RKO (cell line): Measurements from ENCODE around the gene ESRRG.
"Not testable (repeated sequence)": the region's sequence is repeated elsewhere in the genome, so short reads cannot be mapped to it uniquely, and the experiment has no call there.

ENCODE experiments used
- DNase-seq: peaks from one replicate; pipeline ENCODE4 v3.0.0-alpha.2; 2016; ENCODE audit warnings: low spot score

Gene ESRRG

DNA sequence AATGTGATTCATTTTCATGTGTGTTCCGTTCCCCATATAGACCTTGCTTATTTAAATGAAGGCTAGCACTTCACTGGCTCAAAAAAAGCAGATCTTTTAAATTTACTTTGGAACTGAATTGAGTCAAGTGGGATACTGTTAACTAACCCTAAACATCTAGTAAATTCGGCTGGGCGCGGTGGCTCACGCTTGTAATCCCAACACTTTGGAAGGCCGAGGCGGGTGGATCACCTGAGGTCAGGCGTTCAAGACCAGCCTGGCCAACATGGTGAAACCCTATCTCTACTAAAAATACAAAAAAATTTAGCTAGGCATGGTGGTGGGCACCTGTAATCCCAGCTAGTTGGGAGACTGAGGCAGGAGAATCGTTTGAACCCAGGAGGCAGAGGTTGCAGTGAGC, 19.2 kb downstream of the ESRRG start:
- not testable (repeated sequence) for DNase-seq

DNA sequence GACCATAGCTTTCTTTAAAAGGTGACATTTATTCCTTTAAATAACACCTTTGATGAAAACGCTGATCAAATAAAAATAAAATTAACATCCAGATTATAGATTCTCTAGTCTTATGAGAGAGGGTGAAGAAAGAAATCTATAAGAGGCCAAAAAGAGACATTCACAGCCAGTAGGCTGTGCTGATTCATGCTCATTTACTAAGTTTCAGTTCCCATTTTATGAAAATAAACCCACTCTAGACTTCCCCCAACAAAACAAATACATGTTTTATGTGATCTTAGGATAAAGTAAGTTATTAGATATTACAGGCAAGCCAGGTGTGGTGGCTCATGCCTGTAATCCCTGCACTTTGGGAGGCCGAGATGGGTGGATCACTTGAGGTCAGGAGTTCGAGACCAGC, 21.1 kb downstream of the ESRRG start:
- no peak for DNase-seq

- DNase-seq = peak; percentile 63
Observed at GRCh38 chr1:216700779-216701178, 22.4 kb downstream of the ESRRG start.

DNA sequence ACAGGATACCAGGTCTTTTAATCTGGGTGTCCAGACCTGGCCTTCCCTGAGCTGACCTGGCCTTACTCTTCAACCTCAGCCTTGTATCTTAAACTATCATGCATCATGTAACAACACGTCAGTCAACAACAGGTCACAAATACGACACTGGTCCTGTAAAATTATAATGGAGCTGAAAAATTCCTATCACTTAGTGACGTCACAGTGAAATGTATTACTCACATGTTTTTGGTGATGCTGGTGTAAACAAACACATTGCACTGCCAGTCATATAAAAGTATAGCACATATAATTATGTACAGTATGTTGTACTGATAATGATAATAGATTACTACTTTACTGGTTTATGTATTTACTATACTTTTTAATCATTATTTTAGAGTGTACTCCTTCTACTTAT, 31.5 kb downstream of the ESRRG start:
- DNase-seq = no peak

DNA sequence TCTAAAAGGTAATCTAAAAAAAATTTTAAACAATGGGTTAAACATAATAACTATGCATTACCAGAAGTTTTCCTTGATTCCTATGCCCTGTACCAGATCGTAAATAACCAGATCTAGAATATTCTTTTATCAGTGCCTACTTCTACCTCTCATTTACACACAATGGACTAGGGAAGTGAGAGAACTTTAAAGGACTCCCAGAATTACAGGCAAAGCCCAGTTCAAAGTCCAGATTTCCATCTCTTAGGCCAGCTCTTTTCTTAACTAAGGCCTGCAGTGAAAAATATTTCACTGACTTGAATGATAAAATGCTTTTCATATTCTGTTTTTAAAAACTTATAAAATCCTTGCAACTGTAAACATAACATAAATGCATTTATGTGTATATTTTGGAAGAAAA, 32.6 kb downstream of the ESRRG start:
- no peak for DNase-seq

DNA sequence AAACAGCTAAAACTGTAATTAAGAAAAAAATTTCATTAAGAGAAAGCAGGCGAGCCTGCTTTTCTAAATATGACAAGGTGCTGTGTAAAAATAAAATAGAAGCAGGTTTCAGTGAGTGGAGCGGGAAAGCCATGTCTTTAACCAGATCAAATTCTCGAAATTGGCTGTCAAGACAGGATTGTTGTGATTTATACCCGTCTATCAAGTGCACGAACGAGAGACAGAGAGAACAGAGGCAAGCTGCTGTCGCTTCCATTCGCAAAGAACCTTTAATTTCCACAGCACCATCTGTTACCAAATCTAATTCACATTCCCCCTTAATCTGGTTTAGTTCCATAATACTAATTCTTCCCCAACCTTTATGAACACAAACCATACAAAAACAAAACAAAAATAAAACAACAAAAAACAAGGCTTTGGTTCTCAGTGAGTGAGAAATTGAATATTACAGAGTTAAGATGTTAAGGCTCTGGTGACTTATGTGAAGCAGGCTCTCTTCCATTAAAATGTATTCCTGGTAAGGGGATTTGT, 35.0 kb downstream of the ESRRG start:
- no peak for DNase-seq

DNA sequence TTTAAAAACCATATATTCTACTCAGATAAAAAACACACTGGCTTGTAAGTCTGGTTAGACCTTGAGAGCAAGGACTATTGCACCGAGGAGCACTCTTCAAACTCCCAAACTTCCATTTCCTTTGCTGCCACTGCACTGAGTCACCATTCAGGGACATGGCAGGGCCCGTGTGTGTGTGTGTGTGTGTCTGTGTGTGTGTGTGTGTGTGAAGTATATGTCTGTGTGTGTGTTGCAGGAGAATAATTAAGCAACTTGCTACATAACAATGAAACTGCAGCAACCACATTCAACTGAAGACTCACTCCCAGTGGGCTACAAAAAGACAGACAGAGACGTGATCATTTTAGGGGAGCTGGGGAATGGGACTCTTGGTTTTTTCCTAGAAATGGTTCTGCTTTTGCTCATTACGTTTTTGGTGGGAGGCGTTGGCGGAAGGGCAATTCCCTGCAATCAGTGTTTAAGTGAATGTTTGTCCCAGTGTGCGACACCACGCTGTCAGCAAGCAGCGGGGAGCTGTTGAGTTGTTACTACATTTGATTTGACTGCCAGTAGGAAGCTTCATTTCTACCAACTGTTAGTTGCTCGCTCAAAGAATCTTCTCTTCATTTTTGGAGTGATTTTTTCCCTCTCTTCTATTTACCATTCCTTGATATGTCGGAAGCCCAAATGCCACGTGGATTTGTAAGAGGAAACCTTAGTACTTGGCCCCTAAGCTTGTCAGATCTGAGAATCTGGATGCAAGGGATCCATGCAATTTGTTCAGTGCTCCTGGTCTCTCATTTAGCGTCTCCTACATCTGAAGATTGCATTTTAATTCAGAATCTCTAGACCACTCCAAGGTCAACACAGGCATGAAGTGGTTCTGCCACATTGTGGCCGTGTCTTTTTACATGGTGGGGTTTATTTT, 36.1 kb downstream of the ESRRG start:
- no peak for DNase-seq

DNA sequence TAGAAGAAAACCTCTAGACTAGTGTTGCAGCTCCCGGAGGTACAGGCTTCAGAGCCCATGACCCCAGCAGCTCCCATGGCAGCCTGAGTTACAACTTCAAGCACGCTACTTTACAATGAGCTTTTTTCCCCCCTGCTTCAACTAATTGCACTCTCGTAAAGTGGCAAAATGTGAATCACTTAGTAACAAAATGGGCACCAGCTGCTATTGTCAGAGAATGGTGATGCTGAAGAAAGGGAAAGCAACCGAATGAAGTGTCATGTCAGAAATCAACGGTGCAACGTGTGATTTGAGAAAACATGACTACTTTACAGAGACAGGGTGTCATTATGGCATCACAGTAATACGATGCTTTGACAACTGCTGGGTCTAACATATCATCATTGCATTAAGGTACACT, 40.5 kb downstream of the ESRRG start:
- DNase-seq = no peak

DNA sequence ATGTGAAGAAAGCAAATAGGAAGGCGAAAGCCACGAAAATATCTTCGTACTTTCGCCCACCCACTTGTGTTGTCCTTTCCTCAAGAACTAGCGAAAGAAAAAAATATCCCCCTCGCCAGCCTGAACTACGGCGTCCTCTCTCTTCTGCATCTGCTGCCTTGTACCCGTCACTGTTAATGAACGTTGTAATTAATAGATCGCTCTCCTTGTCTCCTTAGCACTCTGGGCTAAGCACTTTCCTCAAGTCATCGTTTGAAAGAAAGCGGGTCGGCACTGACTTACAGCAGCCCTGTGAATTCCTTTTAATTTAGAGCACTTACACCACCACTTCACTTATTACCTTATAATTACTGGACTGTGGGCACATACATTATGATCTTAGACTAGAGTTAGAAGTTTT, 44.1 kb downstream of the ESRRG start:
- no peak for DNase-seq

- peak; percentile 46 for DNase-seq
Observed at GRCh38 chr1:216670118-216670883, 52.9 kb downstream of the ESRRG start.

- no peak for DNase-seq
Observed at GRCh38 chr1:216666441-216666840, 56.8 kb downstream of the ESRRG start.

GRCh38 chr1:216665856-216666255, 57.4 kb downstream of the ESRRG start:
- DNase-seq = no peak

- DNase-seq = no peak
Observed at GRCh38 chr1:216665406-216665805, 57.8 kb downstream of the ESRRG start.

DNA sequence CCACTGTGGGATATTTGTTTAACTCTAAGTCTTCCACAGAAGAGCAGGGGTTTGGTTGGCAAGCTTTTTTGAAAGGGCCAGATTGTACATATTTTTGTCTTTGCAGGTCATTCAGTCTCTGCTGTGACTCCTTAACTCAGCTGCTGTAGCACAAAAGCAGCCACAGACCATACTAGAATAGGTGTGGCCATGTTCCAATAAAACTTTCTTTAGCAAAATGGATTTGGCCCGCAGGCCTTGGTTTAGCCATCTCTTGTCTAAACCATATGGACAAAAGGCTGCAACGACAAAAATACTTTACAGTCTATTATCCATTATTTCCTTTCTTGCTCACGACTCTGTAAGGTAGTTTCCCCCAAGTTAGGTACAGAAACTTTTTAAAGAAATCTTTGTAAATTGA, 60.5 kb downstream of the ESRRG start:
- no peak for DNase-seq

GRCh38 chr1:216660561-216660960, 62.7 kb downstream of the ESRRG start:
- DNase-seq = no peak

DNA sequence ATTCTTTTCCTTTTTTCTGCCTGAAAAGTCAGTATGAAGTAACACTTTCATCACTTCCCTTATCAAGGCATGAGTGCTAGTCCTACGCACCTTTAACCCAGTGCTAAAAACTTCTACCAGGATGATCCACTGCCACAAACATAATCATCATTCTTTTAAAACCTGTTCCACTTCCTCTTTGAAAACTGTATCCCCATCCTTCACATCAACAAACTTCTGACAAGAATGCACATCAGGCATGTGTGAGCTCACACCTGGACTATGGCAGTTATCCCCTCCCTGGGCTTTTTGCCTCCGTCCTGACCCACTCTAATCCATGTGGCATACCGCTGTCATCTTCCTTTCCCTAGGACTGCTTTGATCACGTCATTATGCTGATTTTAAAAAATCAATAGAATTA, 70.2 kb downstream of the ESRRG start:
- no peak for DNase-seq

DNA sequence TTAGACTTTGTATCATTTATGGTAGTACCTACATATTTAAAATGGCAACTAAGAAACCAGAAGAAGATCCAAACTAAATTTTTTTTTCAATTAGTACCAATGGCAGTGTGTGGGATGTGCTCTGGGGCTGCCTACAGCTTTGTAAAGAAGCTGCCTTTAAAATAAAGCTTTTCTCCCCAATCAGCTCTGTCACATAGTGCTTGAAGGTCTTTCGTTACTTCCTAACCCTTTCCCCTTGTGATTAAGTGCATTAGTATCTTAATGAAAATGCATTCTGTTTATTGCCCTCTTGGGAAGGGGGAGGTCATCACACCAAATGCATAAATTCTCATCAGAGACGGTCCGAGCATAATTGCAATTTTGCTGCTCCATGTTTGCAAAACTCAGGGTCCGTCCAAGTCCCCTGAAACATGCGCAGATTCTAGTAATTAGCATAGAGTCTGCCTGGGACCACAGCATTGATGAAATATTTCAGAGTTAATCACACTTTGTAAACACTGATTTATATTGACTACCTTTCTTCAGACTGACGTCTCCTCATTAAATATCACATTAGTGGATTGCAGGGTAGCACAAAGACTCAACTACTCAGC, 71.3 kb downstream of the ESRRG start:
- no peak for DNase-seq

- DNase-seq = no peak
Observed at GRCh38 chr1:216643176-216643575, 80.1 kb downstream of the ESRRG start.

DNA sequence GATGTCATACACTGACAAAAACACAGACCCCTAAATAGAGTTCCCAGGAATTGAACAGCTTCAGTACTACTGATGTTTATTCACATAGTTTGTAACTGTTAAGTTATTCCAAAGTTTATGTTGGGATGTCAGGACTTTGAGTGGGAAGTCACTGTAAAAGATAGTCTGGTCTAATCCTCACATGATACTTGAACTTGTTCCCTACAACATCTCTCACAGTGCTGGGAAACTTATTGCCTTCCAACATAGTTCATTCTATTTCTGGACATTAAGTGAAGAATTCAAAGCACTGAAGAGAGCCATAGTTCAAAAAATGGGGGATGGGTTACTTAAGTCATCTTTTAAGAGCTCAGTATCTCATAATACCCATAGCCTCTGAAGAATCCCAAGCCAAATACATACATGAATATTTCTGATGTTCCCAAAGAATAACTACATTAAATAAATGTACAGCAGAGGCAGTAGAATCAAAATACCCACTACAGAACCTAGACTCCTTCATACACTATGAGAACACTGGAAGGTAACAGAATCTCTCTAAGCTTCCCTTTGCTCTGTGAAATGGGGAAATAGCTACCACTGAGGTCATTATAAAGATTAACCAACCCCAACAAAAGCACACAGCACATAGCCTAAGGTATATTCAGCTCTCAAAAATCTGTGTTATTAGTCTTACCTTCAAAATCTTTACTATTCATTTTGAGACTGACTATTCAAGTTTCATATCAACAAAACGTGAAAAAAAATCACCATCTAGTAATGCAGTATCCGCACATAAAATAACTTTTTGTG, 81.4 kb downstream of the ESRRG start:
- no peak for DNase-seq

GRCh38 chr1:216640100-216640499, 83.1 kb downstream of the ESRRG start:
- DNase-seq = no peak

DNA sequence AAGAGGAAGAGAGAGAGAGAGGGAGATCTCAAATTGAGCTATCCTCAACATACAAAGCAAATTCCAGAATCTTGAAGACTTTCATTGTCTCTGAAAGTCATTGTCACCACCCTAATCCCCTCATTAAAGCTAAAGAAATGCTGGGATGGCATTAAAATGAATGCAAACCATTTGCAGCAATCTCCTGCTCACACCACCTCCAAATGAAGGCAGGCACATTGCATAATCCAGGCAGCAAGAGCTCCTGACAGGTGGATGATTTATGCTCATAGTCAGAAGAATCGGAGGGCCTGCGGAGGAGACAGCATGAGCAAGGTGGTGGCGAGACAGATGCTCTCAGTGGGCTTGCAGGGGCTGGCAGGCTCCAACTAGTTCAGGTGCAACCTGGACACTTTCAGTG, 90.2 kb downstream of the ESRRG start:
- no peak for DNase-seq

GRCh38 chr1:216630532-216630931, 92.7 kb downstream of the ESRRG start:
- DNase-seq = no peak
